ENCODE data around the gene NAPA.

The NAPA gene

DNA sequence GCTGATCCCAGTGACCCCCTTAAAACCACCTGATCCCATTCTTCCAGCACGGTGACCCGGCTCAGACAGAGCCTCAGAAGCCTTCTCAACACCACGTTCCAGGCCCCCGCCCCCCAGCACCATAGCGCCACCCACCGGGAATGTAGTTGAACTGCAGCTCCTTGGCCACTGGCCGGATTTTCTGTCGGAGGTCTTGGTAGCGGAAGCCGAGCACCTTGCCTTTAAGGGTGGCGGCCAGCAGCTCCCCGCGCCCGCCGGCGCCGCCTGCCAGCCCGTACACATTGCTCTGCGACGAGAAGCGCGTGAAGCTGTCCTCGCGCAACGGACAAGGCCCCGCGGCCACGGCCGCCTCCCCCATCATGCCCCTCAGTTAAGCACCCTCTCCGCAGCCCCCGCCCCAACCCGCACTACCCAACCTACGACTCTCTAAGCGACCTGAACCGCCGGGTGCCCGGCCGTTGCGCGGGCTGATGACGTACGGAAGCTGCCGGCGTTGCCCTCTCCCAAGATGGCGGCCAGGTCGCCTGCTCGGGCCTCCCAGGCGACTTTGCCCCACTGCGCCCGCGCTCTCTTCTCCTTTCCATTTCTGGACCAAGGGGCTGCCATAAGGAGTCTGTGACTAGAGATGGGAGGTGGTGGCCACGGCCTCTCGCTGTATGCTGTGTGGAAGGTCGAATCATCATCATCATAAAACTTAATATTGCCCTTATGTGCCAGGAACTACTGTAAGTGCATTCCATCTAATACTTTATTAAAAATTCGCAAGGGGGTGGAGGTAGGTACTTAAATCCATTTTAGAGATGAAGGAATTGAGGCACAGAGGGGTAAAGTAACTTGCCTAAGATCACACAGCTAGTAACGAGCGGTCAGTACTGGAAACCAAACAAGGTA, 30.8 kb downstream of the NAPA start, which contains the start of gene KPTN:
Gene KPTN, minus strand, starts transcription at position 420 of the 891 bp plus-strand sequence. Its CDS starts 59 bp downstream, at position 361.
- peak; percentile 82 to 85 for DNase-seq

DNA sequence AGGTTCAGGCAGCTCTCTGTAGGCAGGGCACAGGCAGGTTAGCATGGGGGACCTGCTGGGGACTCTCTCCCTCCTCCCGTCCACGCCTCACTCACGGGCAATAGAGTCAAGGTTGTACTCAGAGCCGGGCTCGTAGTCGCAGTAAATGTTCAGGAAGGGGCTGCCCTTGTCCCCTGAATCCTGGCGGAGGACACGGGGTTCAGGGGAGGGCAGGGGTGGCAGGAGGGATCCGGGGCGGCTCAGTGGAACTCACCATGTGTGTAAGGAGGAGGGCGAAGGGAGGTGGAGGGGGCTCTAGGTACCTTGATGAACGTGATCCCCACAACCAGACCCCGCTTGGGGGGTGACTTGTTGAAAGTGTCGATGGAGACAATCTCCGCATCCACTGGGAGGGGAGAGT, 31.7 kb downstream of the NAPA start:
- DNase-seq = no peak

DNA sequence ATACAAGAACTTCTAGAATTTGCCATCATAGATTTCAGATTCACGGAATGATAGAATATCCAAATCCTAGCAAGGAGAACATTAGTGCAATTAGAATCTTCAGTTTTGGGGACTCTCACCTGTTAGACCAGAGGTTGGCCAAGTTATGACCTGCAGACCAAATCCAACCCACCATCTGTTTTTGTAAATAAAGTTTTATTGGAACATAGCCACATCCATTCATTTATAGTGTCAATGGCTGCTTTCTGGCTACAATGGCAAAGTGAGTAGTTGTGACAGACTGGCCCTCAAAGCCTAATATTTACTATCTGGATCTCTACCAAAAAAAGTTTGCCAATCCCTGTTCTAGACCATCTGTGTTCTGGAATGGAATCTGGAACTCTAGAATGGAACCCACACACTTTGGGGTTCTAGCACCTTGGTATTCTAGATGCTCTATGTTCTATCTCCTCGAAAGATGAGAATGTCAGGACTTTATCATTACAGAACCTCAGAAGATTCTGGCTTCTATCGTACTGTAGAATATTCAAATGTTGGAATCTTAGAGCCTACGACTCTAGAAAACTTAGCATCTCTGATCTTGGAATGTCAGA, 33.3 kb downstream of the NAPA start:
- DNase-seq = no peak

DNA sequence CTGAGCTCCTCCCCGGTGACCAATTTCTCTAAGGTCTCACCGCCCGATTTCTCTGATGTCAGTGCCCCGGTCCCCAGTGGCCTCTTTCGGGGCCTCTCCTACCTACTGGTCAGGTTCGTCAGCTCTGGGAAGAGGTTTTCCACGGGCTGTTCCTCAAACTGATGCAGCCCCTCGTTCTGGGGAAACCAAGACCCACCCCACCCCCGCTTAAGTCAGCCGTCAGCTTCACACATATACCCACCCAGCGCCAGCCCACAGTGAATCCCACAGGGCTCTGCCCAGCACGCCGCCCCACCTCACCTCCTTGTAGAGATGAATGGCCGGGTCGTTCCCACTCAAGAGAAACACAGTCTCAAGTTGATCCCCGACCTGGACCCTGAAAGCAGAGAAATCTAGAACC, 34.2 kb downstream of the NAPA start:
- no peak for DNase-seq

DNA sequence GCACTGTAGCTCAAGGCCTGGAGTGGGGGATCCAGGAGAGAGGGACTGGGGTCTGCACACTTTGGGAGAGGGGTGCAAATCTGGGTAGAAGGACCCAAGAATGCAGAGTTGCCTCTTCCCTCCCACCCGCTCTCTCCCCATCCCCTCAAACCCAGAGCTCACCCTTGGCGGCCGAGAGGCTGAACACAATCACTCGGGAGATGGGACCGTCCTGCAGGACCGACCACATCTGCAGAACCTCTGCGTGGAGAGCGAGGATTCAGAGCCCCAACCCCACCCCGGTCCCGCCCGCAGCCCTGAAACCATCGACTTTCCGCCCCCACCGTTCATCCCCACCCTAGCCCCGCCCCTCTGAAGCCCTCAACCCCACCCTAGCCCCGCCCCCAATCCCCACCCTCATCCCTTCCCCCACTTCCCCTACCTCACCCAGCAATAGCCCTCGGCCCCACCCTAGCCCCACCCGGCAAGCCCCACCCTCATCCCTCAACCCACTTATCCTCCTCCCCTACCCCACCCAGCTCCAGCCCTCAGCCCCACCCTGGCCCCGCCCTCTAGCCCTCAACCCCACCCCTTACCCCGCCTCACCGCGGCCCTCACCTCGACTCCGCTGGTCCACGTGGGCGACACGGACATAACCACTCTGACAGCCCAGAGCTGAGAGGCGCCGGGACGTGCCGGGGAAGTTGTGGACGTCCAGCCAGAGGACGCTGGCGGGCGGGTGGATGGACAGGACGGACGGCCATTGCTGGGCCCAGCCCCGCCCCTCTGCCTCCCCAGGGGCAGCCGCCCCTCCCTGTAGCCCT, 35.0 kb downstream of the NAPA start:
- DNase-seq = no peak

DNA sequence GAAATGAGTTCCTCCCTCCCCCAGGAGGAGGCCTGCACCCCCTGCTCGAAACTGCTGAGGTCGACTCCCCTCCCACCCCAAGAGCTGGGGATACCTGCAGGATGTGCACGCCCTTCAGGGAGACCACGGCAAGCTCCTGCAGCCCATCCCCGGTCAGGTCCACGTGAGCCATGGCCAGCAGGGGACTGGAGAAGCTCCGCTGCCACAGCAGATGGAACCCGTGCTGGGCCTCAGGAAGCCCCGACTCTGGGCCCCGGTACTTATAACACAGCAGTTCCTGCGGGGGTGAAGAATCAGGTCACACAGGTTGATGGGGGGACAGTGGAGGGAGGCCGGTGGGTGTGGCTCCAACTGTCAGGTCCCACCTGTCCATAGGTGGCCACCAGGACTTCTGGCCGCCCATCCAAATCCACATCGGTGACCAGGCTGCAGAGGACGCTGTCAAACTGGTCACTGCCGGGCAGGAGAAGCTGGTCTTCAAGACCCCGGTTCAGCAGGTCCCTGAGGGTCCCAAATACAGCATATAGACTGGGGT, 38.4 kb downstream of the NAPA start:
- no peak for DNase-seq

GRCh38 chr19:47475465-47475864, 39.4 kb downstream of the NAPA start:
- no peak for DNase-seq

DNA sequence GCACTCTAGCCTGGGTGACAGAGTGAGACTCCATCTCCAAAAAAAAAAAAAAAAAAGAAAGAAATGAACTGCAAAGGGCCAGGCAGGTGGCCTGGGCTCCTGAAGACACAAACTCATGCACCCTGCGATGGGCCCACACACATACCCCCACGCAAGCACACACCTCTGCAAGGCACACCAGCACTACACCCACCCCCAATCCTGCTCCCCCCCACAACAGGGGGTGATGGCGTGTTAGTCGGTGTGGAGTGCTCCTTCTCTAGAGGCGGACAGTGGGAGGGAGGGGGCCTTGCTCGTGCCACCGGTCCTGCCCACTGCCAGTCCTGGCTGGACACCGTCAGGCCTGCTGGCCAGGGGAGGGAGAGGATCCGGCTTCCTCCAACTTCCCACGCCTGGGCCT, 41.5 kb downstream of the NAPA start:
- DNase-seq = no peak

GRCh38 chr19:47471733-47472457, 43.0 kb downstream of the NAPA start, which contains the start of gene SLC8A2:
Gene SLC8A2, minus strand, starts transcription at chr19:47471893. Its CDS starts 5,490 bp downstream, at chr19:47466403.
- DNase-seq = peak; percentile 62 to 78

DNA sequence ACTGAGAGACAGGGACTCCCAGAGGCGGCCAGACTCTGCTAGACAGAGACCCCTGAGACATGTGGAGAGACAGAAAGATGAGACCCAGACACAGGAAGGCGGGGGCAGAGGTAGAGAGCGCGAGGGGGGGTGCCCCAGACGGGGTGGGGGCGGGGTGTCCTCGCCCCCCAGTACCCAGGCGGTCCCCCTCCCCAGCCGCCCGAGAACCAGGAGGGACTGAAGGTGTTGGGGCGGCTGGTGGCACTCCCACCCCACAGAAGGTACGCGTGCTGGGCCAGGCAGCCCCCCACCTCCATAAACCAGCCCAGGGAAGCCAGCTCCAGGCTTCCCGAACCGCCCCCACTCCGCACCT, 43.5 kb downstream of the NAPA start:
- DNase-seq = no peak

- DNase-seq = no peak
Observed at GRCh38 chr19:47470447-47471195, 44.2 kb downstream of the NAPA start.

DNA sequence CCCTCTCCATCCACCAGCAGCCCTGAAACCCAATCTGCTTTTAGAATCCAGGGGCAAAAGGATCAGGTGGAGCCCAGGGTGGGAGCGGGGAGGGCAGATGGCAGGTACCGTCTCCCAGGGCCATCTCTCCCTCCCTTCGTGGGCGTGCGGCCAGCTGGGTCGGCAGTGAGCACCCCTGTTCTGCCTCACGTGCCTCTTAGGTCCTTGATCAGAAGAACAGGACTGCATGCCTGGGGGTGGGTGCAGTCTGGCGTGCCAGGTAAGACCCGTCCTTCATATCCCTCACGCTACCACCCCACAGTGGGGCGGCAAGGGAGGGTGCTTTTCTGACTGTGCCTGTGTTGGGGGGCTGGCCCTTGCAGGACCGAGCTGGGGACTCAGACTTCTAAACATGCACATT, 45.1 kb downstream of the NAPA start:
- DNase-seq = no peak

DNA sequence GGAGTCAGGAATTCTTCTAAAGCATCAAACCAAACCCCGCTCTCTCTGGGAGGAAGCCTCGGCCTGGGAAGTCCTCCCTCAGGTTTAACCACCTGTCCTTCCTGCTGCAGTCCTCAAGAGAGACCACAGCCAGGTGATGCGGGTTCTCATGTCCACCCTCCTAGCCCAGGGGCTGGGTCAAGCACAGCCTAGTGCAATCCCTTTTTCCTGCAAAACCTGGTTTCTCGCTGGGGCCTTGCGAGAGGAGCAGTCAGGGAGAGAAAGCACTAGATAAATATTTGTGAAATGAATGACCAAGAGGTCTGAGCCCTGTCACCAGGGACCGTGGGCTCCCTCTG, 45.5 kb downstream of the NAPA start:
- no peak for DNase-seq

GRCh38 chr19:47467914-47468313, 46.9 kb downstream of the NAPA start:
- DNase-seq = no peak

DNA sequence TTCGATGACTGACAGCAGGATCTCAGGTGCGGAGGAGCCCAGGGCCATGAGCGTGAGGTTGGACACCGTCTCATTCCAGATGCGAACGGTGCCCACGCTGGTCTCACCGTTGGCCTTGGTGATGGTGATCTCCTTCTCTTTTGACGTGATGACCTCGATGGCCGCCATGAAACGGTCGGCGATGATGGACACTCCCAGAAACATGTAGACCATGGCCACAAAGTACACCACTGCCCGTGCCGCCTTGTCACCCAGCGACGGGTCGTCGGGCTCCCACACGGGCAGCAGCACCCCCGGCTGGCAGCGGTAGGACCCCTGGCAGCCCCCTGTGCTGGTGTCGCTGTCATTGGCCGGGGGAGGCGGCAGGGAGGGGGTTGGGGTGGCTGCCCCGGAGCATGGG, 48.9 kb downstream of the NAPA start:
- DNase-seq = no peak

DNA sequence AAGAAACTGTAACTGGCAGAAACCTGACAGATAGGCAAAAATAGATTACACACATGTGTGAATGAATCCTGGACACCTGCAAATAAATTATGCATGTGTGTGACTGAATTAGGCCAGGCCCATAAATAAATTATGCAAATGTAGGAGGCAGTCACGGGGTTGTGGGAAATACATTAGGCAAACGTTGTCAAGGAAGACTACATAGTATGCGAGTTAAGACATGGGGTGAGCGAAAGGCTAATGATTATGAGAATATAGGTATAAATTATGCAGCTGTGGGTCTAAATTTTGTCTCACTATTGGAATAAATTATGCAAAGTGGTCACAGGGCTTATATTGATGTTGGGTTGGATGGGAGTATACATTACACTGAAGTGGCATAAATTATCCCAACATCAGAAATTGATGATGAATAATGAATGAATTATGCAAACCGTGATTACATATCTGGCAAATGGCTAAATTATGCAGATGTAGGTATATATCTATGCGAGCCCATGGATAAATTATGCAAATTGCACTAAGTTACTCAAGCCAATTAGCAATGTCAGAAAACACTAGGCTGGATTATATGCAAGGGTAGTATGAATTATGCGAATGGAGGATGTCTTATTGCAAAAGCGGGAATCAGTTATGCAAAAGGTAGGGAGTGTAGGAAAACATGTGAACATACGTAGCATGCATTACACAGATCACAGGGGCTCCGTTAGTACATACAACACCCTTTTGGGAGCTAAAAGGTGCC, 50.0 kb downstream of the NAPA start:
- no peak for DNase-seq

DNA sequence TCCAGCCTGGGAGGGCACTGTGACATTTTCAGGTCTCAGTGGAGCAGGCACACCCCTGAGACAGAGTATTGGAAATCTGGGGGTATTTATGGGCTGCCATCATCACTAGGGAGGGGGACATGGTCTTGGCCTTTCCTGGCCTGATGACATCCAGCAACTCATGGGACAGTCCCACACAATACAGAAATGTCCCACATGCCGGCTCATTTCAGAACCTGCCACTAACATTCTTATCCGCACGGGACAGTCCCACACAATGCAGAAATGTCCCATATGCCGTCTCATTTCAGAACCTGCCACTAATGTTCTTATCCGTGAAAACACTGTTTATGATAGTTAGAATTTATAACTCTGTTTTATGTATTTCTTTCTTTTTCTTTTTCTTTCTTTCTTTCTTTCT, 53.0 kb downstream of the NAPA start:
- DNase-seq = no peak

- no peak for DNase-seq
Observed at GRCh38 chr19:47459477-47459876, 55.4 kb downstream of the NAPA start.

DNA sequence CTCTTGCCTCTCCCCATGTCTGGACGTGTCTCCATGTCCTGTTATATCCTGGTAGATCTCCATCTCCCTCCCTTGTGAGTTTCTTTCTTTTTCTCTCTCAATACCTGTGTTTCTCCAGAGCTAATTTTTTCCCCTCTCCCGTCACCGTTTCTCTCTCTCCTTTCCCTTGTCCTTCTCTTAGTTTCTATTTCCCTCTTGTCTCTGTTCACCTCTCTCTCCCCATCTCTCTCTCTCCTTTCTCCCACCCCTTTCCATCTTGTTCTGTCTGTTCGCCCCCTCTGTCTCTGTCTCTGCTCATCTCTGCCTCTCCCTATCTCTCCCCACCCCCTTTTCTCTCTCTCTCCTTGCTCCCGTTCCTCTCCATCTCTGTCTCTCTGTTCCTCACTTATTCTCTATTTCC, 56.2 kb downstream of the NAPA start:
- no peak for DNase-seq

GRCh38 chr19:47456721-47457474, 58.0 kb downstream of the NAPA start:
- DNase-seq = no peak
